Measurements from ENCODE around the gene ADD2. TPM values are rescaled to one million over a fixed set of nuclear protein-coding genes. Genes with fewer than 3 reads are reported as not detected.

ADD2 gene
- total RNA-seq, 1 experiment from 2014 or later, result 3.5 TPM

- no peak for DNase-seq
- ChIA-PET CTCF (no interaction called here), POLR2A (ENCODE audit: unreplicated experiment) (no interaction called here)
- Histone ChIP-seq H3K4me3 (no peak overlapping the region), H3K27ac (no peak overlapping the region), H3K9me2 (ENCODE audit: insufficient read depth) (no peaks in the 10 kb centered on the region), H2AFZ (no peak overlapping the region), H3F3A (ENCODE audit: insufficient read depth, low read depth) (no peaks in the 10 kb centered on the region), H3K9me3 (ENCODE audit: insufficient read depth, low read depth) (no peaks in the 10 kb centered on the region), H3K79me2 (ENCODE audit: low read depth) (no peaks in the 10 kb centered on the region), H3K4me1 (replicated peaks; ENCODE audit: insufficient read depth) (no peaks in the 10 kb centered on the region), H3K4me2 (no peak overlapping the region), H4K20me1 (ENCODE audit: insufficient read depth) (no peaks in the 10 kb centered on the region), H3K36me3 (ENCODE audit: low read depth) (no peaks in the 10 kb centered on the region), H3K27me3 (ENCODE audit: insufficient read depth, low read depth) (peaks cover 6% of the 10 kb centered on the region)
- TF ChIP-seq CTCF (conservative IDR thresholded peaks at IDR 0.05), result no peak
- no peak for TF ChIP-seq EZH2 (IDR thresholded peaks at IDR 0.05; ENCODE audit: low read depth)
- no TSS peak for BruUV-seq (replicated peaks)
- intact Hi-C loops (cut with micrococcal nuclease; ENCODE audit: unreplicated experiment), result no loop called here
Observed at GRCh38 chr2:70724366-70724765, 43.6 kb downstream of the ADD2 start.

GRCh38 chr2:70723286-70723885 is 44.6 kb downstream of the ADD2 start:
- Histone ChIP-seq H3K4me3 (no peak overlapping the region), H3F3A (ENCODE audit: insufficient read depth, low read depth) (no peaks in the 10 kb centered on the region), H4K20me1 (ENCODE audit: insufficient read depth) (no peaks in the 10 kb centered on the region), H3K9me3 (ENCODE audit: insufficient read depth, low read depth) (no peaks in the 10 kb centered on the region), H3K79me2 (ENCODE audit: low read depth) (no peaks in the 10 kb centered on the region), H3K4me2 (no peak overlapping the region), H3K27me3 (ENCODE audit: insufficient read depth, low read depth) (peaks cover 12% of the 10 kb centered on the region), H3K27ac (no peak overlapping the region), H3K36me3 (ENCODE audit: low read depth) (no peaks in the 10 kb centered on the region), H2AFZ (no peak overlapping the region), H3K9me2 (ENCODE audit: insufficient read depth) (no peaks in the 10 kb centered on the region), H3K4me1 (replicated peaks; ENCODE audit: insufficient read depth) (no peaks in the 10 kb centered on the region)
- no TSS peak for BruUV-seq (replicated peaks)
- POLR2A ChIA-PET (ENCODE audit: unreplicated experiment), result no interaction called here
- DNase-seq, result no peak
- TF ChIP-seq CTCF (conservative IDR thresholded peaks at IDR 0.05) (no peak), EZH2 (IDR thresholded peaks at IDR 0.05; ENCODE audit: low read depth) (no peak)
- intact Hi-C loops (cut with micrococcal nuclease; ENCODE audit: unreplicated experiment), result no loop called here
- CTCF ChIA-PET, result interaction anchor here (0.7 kb wide), 1 partner anchor 36 kb away, joined by 5 read pairs; no protein-coding TSS in a partner anchor

GRCh38 chr2:70720124-70720523 is 47.9 kb downstream of the ADD2 start:
- no TSS peak for BruUV-seq (replicated peaks)
- Histone ChIP-seq H3K9me2 (ENCODE audit: insufficient read depth) (no peaks in the 10 kb centered on the region), H2AFZ (no peak overlapping the region), H3K79me2 (ENCODE audit: low read depth) (no peaks in the 10 kb centered on the region), H3K9me3 (ENCODE audit: insufficient read depth, low read depth) (no peaks in the 10 kb centered on the region), H4K20me1 (ENCODE audit: insufficient read depth) (no peaks in the 10 kb centered on the region), H3K36me3 (ENCODE audit: low read depth) (no peaks in the 10 kb centered on the region), H3K27ac (no peak overlapping the region), H3F3A (ENCODE audit: insufficient read depth, low read depth) (no peaks in the 10 kb centered on the region), H3K4me3 (no peak overlapping the region), H3K27me3 (ENCODE audit: insufficient read depth, low read depth) (peaks cover 35% of the 10 kb centered on the region), H3K4me2 (no peak overlapping the region), H3K4me1 (replicated peaks; ENCODE audit: insufficient read depth) (no peaks in the 10 kb centered on the region)
- intact Hi-C loops (cut with micrococcal nuclease; ENCODE audit: unreplicated experiment), result no loop called here
- ChIA-PET CTCF (no interaction called here), POLR2A (ENCODE audit: unreplicated experiment) (no interaction called here)
- no peak for DNase-seq
- TF ChIP-seq CTCF (conservative IDR thresholded peaks at IDR 0.05), result no peak
- no peak for TF ChIP-seq EZH2 (IDR thresholded peaks at IDR 0.05; ENCODE audit: low read depth)

Data from PC-9 (cell line).